ENCODE data around the gene DSCAM. TPM values are rescaled to one million over a fixed set of nuclear protein-coding genes. Genes with fewer than 3 reads are reported as not detected.

The DSCAM gene
- total RNA-seq, 2 donors from 2014 or later, result not detected

- DNase-seq (ENCODE audit: low spot score), result no peak
- peaks cover 7% of the 10 kb centered on the region for H3K9me3 Mint-ChIP-seq
- ATAC-seq, result no peak
- peaks cover 4 to 5% of the 10 kb centered on the region in 2 donors for H3K4me1 Mint-ChIP-seq (ENCODE audit: low read depth in 2 of 2)
- peaks cover 0 to 2% of the 10 kb centered on the region in 2 donors for H3K27me3 Mint-ChIP-seq
- H3K36me3 Mint-ChIP-seq, result no peaks in the 10 kb centered on the region
- no peak overlapping the region for H3K27ac Mint-ChIP-seq
- H3K4me3 Mint-ChIP-seq, result no peak overlapping the region
Observed at GRCh38 chr21:40829308-40829707, 17.6 kb downstream of the DSCAM start.

- no peak overlapping the region for H3K4me3 Mint-ChIP-seq
- no peaks in the 10 kb centered on the region for H3K36me3 Mint-ChIP-seq
- H3K4me1 Mint-ChIP-seq (ENCODE audit: low read depth in 2 of 2), result peaks cover 4 to 5% of the 10 kb centered on the region in 2 donors
- ATAC-seq (no peak), DNase-seq (ENCODE audit: low spot score) (no peak)
- H3K27me3 Mint-ChIP-seq, result peaks cover 0 to 2% of the 10 kb centered on the region in 2 donors
- H3K27ac Mint-ChIP-seq, result no peak overlapping the region
- H3K9me3 Mint-ChIP-seq, result peaks cover 7% of the 10 kb centered on the region
Observed at GRCh38 chr21:40827509-40827908, 19.4 kb downstream of the DSCAM start.

GRCh38 chr21:40819071-40819900 is 27.7 kb downstream of the DSCAM start:
- no peak for DNase-seq (ENCODE audit: low spot score)
- no peak overlapping the region for H3K27ac Mint-ChIP-seq
- no peak for ATAC-seq
- peaks cover 4% of the 10 kb centered on the region for H3K9me3 Mint-ChIP-seq
- no peaks in the 10 kb centered on the region for H3K36me3 Mint-ChIP-seq
- H3K4me3 Mint-ChIP-seq, result no peak overlapping the region
- H3K27me3 Mint-ChIP-seq, result no peaks in the 10 kb centered on the region
- H3K4me1 Mint-ChIP-seq (ENCODE audit: low read depth in 2 of 2), result no peaks in the 10 kb centered on the region

GRCh38 chr21:40813918-40814317 is 33.0 kb downstream of the DSCAM start:
- Mint-ChIP-seq H3K36me3 (no peaks in the 10 kb centered on the region), H3K9me3 (peaks cover 11% of the 10 kb centered on the region), H3K4me3 (no peak overlapping the region), H3K4me1 (ENCODE audit: low read depth in 2 of 2) (no peaks in the 10 kb centered on the region), H3K27me3 (no peaks in the 10 kb centered on the region), H3K27ac (no peak overlapping the region)
- no peak for ATAC-seq
- DNase-seq (ENCODE audit: low spot score), result no peak

GRCh38 chr21:40809673-40810197 is 37.2 kb downstream of the DSCAM start:
- Mint-ChIP-seq H3K4me3 (no peak overlapping the region), H3K9me3 (peaks cover 15% of the 10 kb centered on the region), H3K27ac (no peak overlapping the region), H3K36me3 (peaks cover under 1% of the 10 kb centered on the region), H3K4me1 (ENCODE audit: low read depth in 2 of 2) (no peaks in the 10 kb centered on the region), H3K27me3 (no peaks in the 10 kb centered on the region)
- ATAC-seq, result no peak
- DNase-seq (ENCODE audit: low spot score), result no peak

GRCh38 chr21:40803101-40803500 is 43.9 kb downstream of the DSCAM start:
- no peak overlapping the region for H3K27ac Mint-ChIP-seq
- no peak for ATAC-seq
- peaks cover 15% of the 10 kb centered on the region for H3K36me3 Mint-ChIP-seq
- H3K9me3 Mint-ChIP-seq, result peaks cover 13% of the 10 kb centered on the region
- no peaks in the 10 kb centered on the region for H3K27me3 Mint-ChIP-seq
- no peak overlapping the region for H3K4me3 Mint-ChIP-seq
- DNase-seq (ENCODE audit: low spot score), result no peak
- no peaks in the 10 kb centered on the region for H3K4me1 Mint-ChIP-seq (ENCODE audit: low read depth in 2 of 2)

- no peak overlapping the region for H3K27ac Mint-ChIP-seq
- no peaks in the 10 kb centered on the region for H3K4me1 Mint-ChIP-seq (ENCODE audit: low read depth in 2 of 2)
- H3K4me3 Mint-ChIP-seq, result no peak overlapping the region
- ATAC-seq, result no peak
- H3K27me3 Mint-ChIP-seq, result no peaks in the 10 kb centered on the region
- peaks cover 21% of the 10 kb centered on the region for H3K9me3 Mint-ChIP-seq
- peaks cover 15% of the 10 kb centered on the region for H3K36me3 Mint-ChIP-seq
- DNase-seq (ENCODE audit: low spot score), result no peak
Observed at GRCh38 chr21:40800126-40800525, 46.8 kb downstream of the DSCAM start.

- no peaks in the 10 kb centered on the region for H3K27me3 Mint-ChIP-seq
- ATAC-seq (no peak), DNase-seq (ENCODE audit: low spot score) (no peak)
- peaks cover 14% of the 10 kb centered on the region for H3K9me3 Mint-ChIP-seq
- H3K4me1 Mint-ChIP-seq (ENCODE audit: low read depth in 2 of 2), result no peaks in the 10 kb centered on the region
- no peak overlapping the region for H3K27ac Mint-ChIP-seq
- H3K36me3 Mint-ChIP-seq, result peaks cover 9% of the 10 kb centered on the region
- H3K4me3 Mint-ChIP-seq, result no peak overlapping the region
Observed at GRCh38 chr21:40797891-40798290, 49.1 kb downstream of the DSCAM start.

GRCh38 chr21:40797410-40797809 is 49.5 kb downstream of the DSCAM start:
- DNase-seq (ENCODE audit: low spot score) (no peak), ATAC-seq (no peak)
- Mint-ChIP-seq H3K9me3 (peaks cover 14% of the 10 kb centered on the region), H3K4me1 (ENCODE audit: low read depth in 2 of 2) (no peaks in the 10 kb centered on the region), H3K36me3 (peaks cover 9% of the 10 kb centered on the region), H3K27me3 (no peaks in the 10 kb centered on the region), H3K27ac (no peak overlapping the region), H3K4me3 (no peak overlapping the region)

- no peaks in the 10 kb centered on the region for H3K4me1 Mint-ChIP-seq (ENCODE audit: low read depth in 2 of 2)
- H3K27me3 Mint-ChIP-seq, result no peaks in the 10 kb centered on the region
- no peak overlapping the region for H3K27ac Mint-ChIP-seq
- H3K36me3 Mint-ChIP-seq, result peaks cover 9% of the 10 kb centered on the region
- H3K4me3 Mint-ChIP-seq, result no peak overlapping the region
- DNase-seq (ENCODE audit: low spot score) (no peak), ATAC-seq (no peak)
- H3K9me3 Mint-ChIP-seq, result peaks cover 14% of the 10 kb centered on the region
Observed at GRCh38 chr21:40796464-40796863, 50.5 kb downstream of the DSCAM start.

GRCh38 chr21:40795313-40795712 is 51.6 kb downstream of the DSCAM start:
- DNase-seq (ENCODE audit: low spot score), result no peak
- Mint-ChIP-seq H3K9me3 (peaks cover 14% of the 10 kb centered on the region), H3K27ac (no peak overlapping the region), H3K27me3 (no peaks in the 10 kb centered on the region), H3K4me1 (ENCODE audit: low read depth in 2 of 2) (no peaks in the 10 kb centered on the region), H3K36me3 (peaks cover 8% of the 10 kb centered on the region), H3K4me3 (no peak overlapping the region)
- ATAC-seq, result no peak

GRCh38 chr21:40792691-40793456 is 54.1 kb downstream of the DSCAM start:
- Mint-ChIP-seq H3K27me3 (no peaks in the 10 kb centered on the region), H3K9me3 (peaks cover 13% of the 10 kb centered on the region), H3K4me1 (ENCODE audit: low read depth in 2 of 2) (no peaks in the 10 kb centered on the region), H3K27ac (no peak overlapping the region), H3K36me3 (no peaks in the 10 kb centered on the region), H3K4me3 (no peak overlapping the region)
- no peak for DNase-seq (ENCODE audit: low spot score)
- no peak for ATAC-seq

- no peak for ATAC-seq
Observed at GRCh38 chr21:40788635-40789034, 58.3 kb downstream of the DSCAM start.

GRCh38 chr21:40783404-40783803 is 63.6 kb downstream of the DSCAM start:
- no peak for ATAC-seq
- no peaks in the 10 kb centered on the region for H3K9me3 Mint-ChIP-seq
- no peak for DNase-seq (ENCODE audit: low spot score)

More at GRCh38 chr21:40788635-40789034, 58.3 kb downstream of the DSCAM start:
- no peaks in the 10 kb centered on the region for H3K4me1 Mint-ChIP-seq (ENCODE audit: low read depth in 2 of 2)
- no peaks in the 10 kb centered on the region for H3K27me3 Mint-ChIP-seq
- no peaks in the 10 kb centered on the region for H3K36me3 Mint-ChIP-seq
- no peak for DNase-seq (ENCODE audit: low spot score)
- H3K27ac Mint-ChIP-seq, result no peak overlapping the region
- peaks cover 2% of the 10 kb centered on the region for H3K9me3 Mint-ChIP-seq
- no peak overlapping the region for H3K4me3 Mint-ChIP-seq

More at GRCh38 chr21:40783404-40783803, 63.6 kb downstream of the DSCAM start:
- no peaks in the 10 kb centered on the region for H3K4me1 Mint-ChIP-seq (ENCODE audit: low read depth in 2 of 2)
- H3K4me3 Mint-ChIP-seq, result no peak overlapping the region
- no peaks in the 10 kb centered on the region for H3K36me3 Mint-ChIP-seq
- H3K27ac Mint-ChIP-seq, result no peak overlapping the region
- H3K27me3 Mint-ChIP-seq, result no peaks in the 10 kb centered on the region
